Retinal pigment epithelial cell (primary cell): ENCODE results near the gene TCF7.

Source experiments
- DNase-seq: peaks from one replicate; pipeline ENCODE4 v3.0.0-alpha.2; 2010; ENCODE audit warnings: low read depth
- H3K4me3 ChIP-seq: 2 replicates; pipeline ENCODE4 v1.5.1; 2011; ENCODE audit warnings: mild to moderate bottlenecking, low read length, control low read depth, moderate library complexity
- CTCF ChIP-seq: conservative IDR thresholded peaks from 2 replicates; pipeline ENCODE4 v1.5.1; 2011; ENCODE audit warnings: low read depth, low read length, control low read depth, inconsistent platforms

The TCF7 gene

GRCh38 chr5:134073404-134073803 lies 41.1 kb upstream of the TCF7 start:
- H3K4me3 ChIP-seq, result no peak overlapping the region
- DNase-seq, result no peak
- TF ChIP-seq CTCF, result no peak

GRCh38 chr5:134075102-134075501 lies 39.4 kb upstream of the TCF7 start:
- no peak for DNase-seq
- TF ChIP-seq CTCF, result no peak
- no peak overlapping the region for H3K4me3 ChIP-seq

- no peak overlapping the region for H3K4me3 ChIP-seq
- DNase-seq, result no peak
- no peak for TF ChIP-seq CTCF
Measured at GRCh38 chr5:134077926-134078580, 36.4 kb upstream of the TCF7 start.

GRCh38 chr5:134079748-134080581 lies 34.5 kb upstream of the TCF7 start:
- H3K4me3 ChIP-seq, result no peak overlapping the region
- TF ChIP-seq CTCF, result no peak
- DNase-seq, result no peak

GRCh38 chr5:134082264-134082992 lies 32.1 kb upstream of the TCF7 start:
- TF ChIP-seq CTCF, result no peak
- no peak for DNase-seq
- no peak overlapping the region for H3K4me3 ChIP-seq

- TF ChIP-seq CTCF, result no peak
- no peak for DNase-seq
- H3K4me3 ChIP-seq, result no peak overlapping the region
Measured at GRCh38 chr5:134083517-134083916, 31.0 kb upstream of the TCF7 start.
